ENCODE data around the gene SETSIP.
"Not testable (repeated sequence)": the region's sequence is repeated elsewhere in the genome, so short reads cannot be mapped to it uniquely, and the experiment has no call there.

SETSIP gene

GRCh38 chr1:92079441-92079840 is 4.2 kb upstream of the SETSIP start:
- H3K27ac ChIP-seq: peak overlapping the region; percentile 39; the same call in 1 of the 2 replicates
- peak overlapping the region; percentile 67 for H3K9ac ChIP-seq (ENCODE audit: insufficient read length)
- no peak for TF ChIP-seq POLR2AphosphoS5 (IDR thresholded peaks at IDR 0.05; ENCODE audit: borderline replicate concordance, low read depth, low read length)
- TF ChIP-seq FOXP2 (optimal IDR thresholded peaks at IDR 0.05; ENCODE audit: control extremely low read depth, extremely low read length, insufficient read depth): no peak
- no peak for TF ChIP-seq EZH2 (IDR thresholded peaks at IDR 0.05)
- no peaks in the 10 kb centered on the region for H3K9me3 ChIP-seq (ENCODE audit: low read depth, low read length)
- peak overlapping the region; percentile 91 for H3K4me3 ChIP-seq
- DNase-seq (ENCODE audit: low read depth, low spot score): no peak
- H3K36me3 ChIP-seq (ENCODE audit: insufficient read depth, low read length): no peaks in the 10 kb centered on the region

GRCh38 chr1:92078077-92078476 is 2.9 kb upstream of the SETSIP start:
- DNase-seq (ENCODE audit: low read depth, low spot score); H3K9me3 ChIP-seq (ENCODE audit: low read depth, low read length); H3K27ac ChIP-seq; H3K4me3 ChIP-seq; H3K36me3 ChIP-seq (ENCODE audit: insufficient read depth, low read length); H3K9ac ChIP-seq (ENCODE audit: insufficient read length): not testable (repeated sequence)

- TF ChIP-seq FOXP2 (optimal IDR thresholded peaks at IDR 0.05; ENCODE audit: control extremely low read depth, extremely low read length, insufficient read depth): no peak
- TF ChIP-seq POLR2AphosphoS5 (IDR thresholded peaks at IDR 0.05; ENCODE audit: borderline replicate concordance, low read depth, low read length): no peak
- no peak for TF ChIP-seq EZH2 (IDR thresholded peaks at IDR 0.05)
- no peak overlapping the region for H3K9ac ChIP-seq (ENCODE audit: insufficient read length)
- no peak overlapping the region for H3K4me3 ChIP-seq
- no peak overlapping the region for H3K27ac ChIP-seq
- H3K9me3 ChIP-seq (ENCODE audit: low read depth, low read length): no peaks in the 10 kb centered on the region
- no peak for DNase-seq (ENCODE audit: low read depth, low spot score)
- H3K36me3 ChIP-seq (ENCODE audit: insufficient read depth, low read length): no peaks in the 10 kb centered on the region
These were observed 1.2 kb upstream of the SETSIP start for GRCh38 chr1:92076363-92076762.

- not testable (repeated sequence) for DNase-seq (ENCODE audit: low read depth, low spot score); H3K9ac ChIP-seq (ENCODE audit: insufficient read length); H3K27ac ChIP-seq; H3K9me3 ChIP-seq (ENCODE audit: low read depth, low read length); H3K36me3 ChIP-seq (ENCODE audit: insufficient read depth, low read length); H3K4me3 ChIP-seq
These were observed 765 bp downstream of the SETSIP start for GRCh38 chr1:92074446-92074845.

GRCh38 chr1:92070892-92071291 is 4.3 kb downstream of the SETSIP start:
- no peaks in the 10 kb centered on the region for H3K36me3 ChIP-seq (ENCODE audit: insufficient read depth, low read length)
- no peak overlapping the region for H3K27ac ChIP-seq
- no peak for DNase-seq (ENCODE audit: low read depth, low spot score)
- TF ChIP-seq FOXP2 (optimal IDR thresholded peaks at IDR 0.05; ENCODE audit: control extremely low read depth, extremely low read length, insufficient read depth) (no peak), POLR2AphosphoS5 (IDR thresholded peaks at IDR 0.05; ENCODE audit: borderline replicate concordance, low read depth, low read length) (no peak), EZH2 (IDR thresholded peaks at IDR 0.05) (no peak)
- H3K9me3 ChIP-seq (ENCODE audit: low read depth, low read length): no peaks in the 10 kb centered on the region
- H3K4me3 ChIP-seq: no peak overlapping the region
- H3K9ac ChIP-seq (ENCODE audit: insufficient read length): no peak overlapping the region

GRCh38 chr1:92066321-92066720 is 8.9 kb downstream of the SETSIP start:
- Histone ChIP-seq H3K9me3 (ENCODE audit: low read depth, low read length) (no peaks in the 10 kb centered on the region), H3K27ac (no peak overlapping the region), H3K36me3 (ENCODE audit: insufficient read depth, low read length) (no peaks in the 10 kb centered on the region), H3K9ac (ENCODE audit: insufficient read length) (no peak overlapping the region), H3K4me3 (no peak overlapping the region)
- DNase-seq (ENCODE audit: low read depth, low spot score): no peak
- no peak for TF ChIP-seq FOXP2 (optimal IDR thresholded peaks at IDR 0.05; ENCODE audit: control extremely low read depth, extremely low read length, insufficient read depth)
- no peak for TF ChIP-seq POLR2AphosphoS5 (IDR thresholded peaks at IDR 0.05; ENCODE audit: borderline replicate concordance, low read depth, low read length)
- no peak for TF ChIP-seq EZH2 (IDR thresholded peaks at IDR 0.05)

GRCh38 chr1:92065042-92065441 is 10.2 kb downstream of the SETSIP start:
- no peak for DNase-seq (ENCODE audit: low read depth, low spot score)
- Histone ChIP-seq H3K9me3 (ENCODE audit: low read depth, low read length) (no peaks in the 10 kb centered on the region), H3K27ac (no peak overlapping the region), H3K36me3 (ENCODE audit: insufficient read depth, low read length) (no peaks in the 10 kb centered on the region), H3K4me3 (no peak overlapping the region), H3K9ac (ENCODE audit: insufficient read length) (no peak overlapping the region)
- no peak for TF ChIP-seq POLR2AphosphoS5 (IDR thresholded peaks at IDR 0.05; ENCODE audit: borderline replicate concordance, low read depth, low read length)

GRCh38 chr1:92051948-92052347 is 23.3 kb downstream of the SETSIP start:
- DNase-seq (ENCODE audit: low read depth, low spot score): no peak
- H3K4me3 ChIP-seq: no peak overlapping the region
- H3K9ac ChIP-seq (ENCODE audit: insufficient read length): no peak overlapping the region
- no peaks in the 10 kb centered on the region for H3K9me3 ChIP-seq (ENCODE audit: low read depth, low read length)
- H3K27ac ChIP-seq: no peak overlapping the region
- H3K36me3 ChIP-seq (ENCODE audit: insufficient read depth, low read length): no peaks in the 10 kb centered on the region
- TF ChIP-seq POLR2AphosphoS5 (IDR thresholded peaks at IDR 0.05; ENCODE audit: borderline replicate concordance, low read depth, low read length) (no peak), FOXP2 (optimal IDR thresholded peaks at IDR 0.05; ENCODE audit: control extremely low read depth, extremely low read length, insufficient read depth) (no peak), EZH2 (IDR thresholded peaks at IDR 0.05) (no peak)

GRCh38 chr1:92045766-92046495 is 29.3 kb downstream of the SETSIP start:
- DNase-seq (ENCODE audit: low read depth, low spot score): no peak
- Histone ChIP-seq H3K4me3 (no peak overlapping the region), H3K9me3 (ENCODE audit: low read depth, low read length) (no peaks in the 10 kb centered on the region), H3K9ac (ENCODE audit: insufficient read length) (no peak overlapping the region), H3K27ac (no peak overlapping the region), H3K36me3 (ENCODE audit: insufficient read depth, low read length) (no peaks in the 10 kb centered on the region)
- no peak for TF ChIP-seq EZH2 (IDR thresholded peaks at IDR 0.05)
- TF ChIP-seq POLR2AphosphoS5 (IDR thresholded peaks at IDR 0.05; ENCODE audit: borderline replicate concordance, low read depth, low read length): no peak
- no peak for TF ChIP-seq FOXP2 (optimal IDR thresholded peaks at IDR 0.05; ENCODE audit: control extremely low read depth, extremely low read length, insufficient read depth)
